Measurements from ENCODE around the gene ZMYND8. TPM values are rescaled to one million over a fixed set of nuclear protein-coding genes. Genes with fewer than 3 reads are reported as not detected.

The ZMYND8 gene
- total RNA-seq, 1 experiment from 2014 or later = 22.8 TPM

GRCh38 chr20:47172579-47172978, 183.9 kb downstream of the ZMYND8 start:
- in situ Hi-C loops (cut with HindIII; ENCODE audit: low pct_unique_long_range_greater_than_20kb, low sequenced_read_pairs) = no loop called here
- no peak for DNase-seq (ENCODE audit: low read depth, low spot score)

- DNase-seq (ENCODE audit: low read depth, low spot score) = no peak
- in situ Hi-C loops (cut with HindIII; ENCODE audit: low pct_unique_long_range_greater_than_20kb, low sequenced_read_pairs) = no loop called here
Measured at GRCh38 chr20:47167846-47168245, 188.7 kb downstream of the ZMYND8 start.

GRCh38 chr20:47165376-47165865, 191.1 kb downstream of the ZMYND8 start:
- DNase-seq (ENCODE audit: low read depth, low spot score) = no peak
- in situ Hi-C loops (cut with HindIII; ENCODE audit: low pct_unique_long_range_greater_than_20kb, low sequenced_read_pairs) = no loop called here

GRCh38 chr20:47164140-47164539, 192.4 kb downstream of the ZMYND8 start:
- no peak for DNase-seq (ENCODE audit: low read depth, low spot score)
- in situ Hi-C loops (cut with HindIII; ENCODE audit: low pct_unique_long_range_greater_than_20kb, low sequenced_read_pairs) = no loop called here

- in situ Hi-C loops (cut with HindIII; ENCODE audit: low pct_unique_long_range_greater_than_20kb, low sequenced_read_pairs) = no loop called here
- no peak for DNase-seq (ENCODE audit: low read depth, low spot score)
Measured at GRCh38 chr20:47161411-47161810, 195.1 kb downstream of the ZMYND8 start.

GRCh38 chr20:47160992-47161391, 195.5 kb downstream of the ZMYND8 start:
- in situ Hi-C loops (cut with HindIII; ENCODE audit: low pct_unique_long_range_greater_than_20kb, low sequenced_read_pairs) = no loop called here
- DNase-seq (ENCODE audit: low read depth, low spot score) = no peak

GRCh38 chr20:47160240-47160639, 196.3 kb downstream of the ZMYND8 start:
- DNase-seq (ENCODE audit: low read depth, low spot score) = no peak
- in situ Hi-C loops (cut with HindIII; ENCODE audit: low pct_unique_long_range_greater_than_20kb, low sequenced_read_pairs) = no loop called here

Small RNAs within 50 kb of the gene (small RNA-seq; reads per million reads assigned to genes)
- 0 reads per million in 2 experiments for gene MIR3616

Other genes starting within 250 kb of the ZMYND8 start
- 16.1 and 16.8 TPM in 2 replicates for gene NCOA3, start 145.2 kb upstream of the ZMYND8 start, total RNA-seq (2014; rRNA removed; shearing (Covaris generic))

All from SK-MEL-5 (cell line).